Dedifferentiated amniotic fluid mesenchymal stem cell (primary cell): ENCODE measurements around the gene FAM81B.

ENCODE experiments used
- DNase-seq: peaks from one replicate; pipeline ENCODE4 v3.0.0-alpha.2; 2016; ENCODE audit errors: extremely low spot score

Gene FAM81B

DNA sequence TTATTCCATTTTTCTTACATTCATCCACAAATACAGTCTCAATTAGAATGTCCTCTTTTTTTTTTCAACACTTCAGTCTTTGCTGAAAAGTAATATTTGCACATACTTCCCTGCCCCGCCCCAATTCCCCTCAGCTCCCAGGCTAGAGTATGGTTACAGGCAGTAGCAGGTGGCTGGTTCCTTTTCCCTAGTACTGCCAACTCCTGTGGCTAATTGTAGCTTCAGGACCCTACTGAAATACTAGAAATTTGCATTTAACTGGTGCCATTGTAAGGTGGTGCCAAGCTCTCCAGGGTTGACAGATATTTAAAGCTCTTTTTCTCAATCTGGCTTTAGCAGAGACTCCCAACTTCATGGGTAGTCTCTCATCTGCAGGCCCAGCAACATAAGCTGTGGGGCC, 80.3 kb downstream of the FAM81B start:
- DNase-seq: no peak

DNA sequence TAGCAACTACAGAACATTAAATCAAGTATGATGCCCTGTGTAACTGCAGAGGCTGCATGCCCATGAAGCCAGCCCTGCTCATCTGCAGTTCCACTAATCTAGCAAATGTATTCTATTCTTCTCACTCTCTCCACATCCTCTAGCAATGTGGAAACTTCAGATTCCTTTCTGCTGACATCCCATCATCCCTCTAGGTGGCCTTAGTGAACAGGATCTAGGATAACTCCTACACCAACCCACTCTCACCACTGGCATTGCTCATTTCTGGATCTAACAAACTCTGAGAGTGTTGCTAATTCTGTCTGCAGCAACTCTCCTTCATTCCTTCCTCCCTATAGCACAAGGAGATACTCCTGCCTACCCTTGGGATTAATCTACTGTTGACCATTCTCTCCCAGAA, 80.8 kb downstream of the FAM81B start:
- peak; percentile 18 for DNase-seq

DNA sequence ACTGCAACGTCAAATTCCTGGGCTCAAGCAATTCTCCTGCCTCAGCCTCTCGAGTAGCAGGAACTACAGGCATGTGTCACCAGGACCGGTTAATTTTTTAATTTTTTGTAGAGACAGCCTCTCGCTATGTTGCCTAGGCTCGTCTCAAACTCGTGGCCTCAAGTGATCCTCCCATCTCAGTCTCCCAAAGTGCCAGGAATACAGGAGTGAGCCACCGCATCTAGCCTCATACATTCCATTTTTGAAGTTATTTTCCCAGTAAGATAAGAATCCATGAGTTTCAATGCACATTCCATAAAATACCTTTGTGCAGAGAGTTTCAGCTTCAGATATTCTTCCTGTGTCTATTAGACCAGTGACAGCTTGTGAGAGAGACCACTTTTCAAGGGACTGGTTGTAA, 93.3 kb downstream of the FAM81B start:
- no peak for DNase-seq

DNA sequence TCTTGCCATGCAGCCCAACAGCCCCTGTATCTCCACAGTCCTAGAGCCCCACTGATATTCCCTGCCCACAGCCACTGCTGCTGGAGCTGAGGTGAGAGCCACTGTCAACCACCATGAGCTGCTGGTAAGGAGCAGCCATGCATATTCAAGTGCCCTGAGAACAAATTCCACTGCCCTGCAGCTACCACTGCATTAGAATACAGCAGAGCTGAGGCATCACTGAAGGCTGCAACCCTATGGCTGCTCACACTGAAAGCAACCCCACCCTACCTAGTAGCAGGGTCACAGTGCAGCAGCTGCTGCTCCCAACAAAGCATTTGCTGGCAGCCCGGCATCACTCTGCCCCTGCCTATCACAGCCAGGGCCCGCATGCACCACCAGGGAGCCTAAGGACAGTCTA, 95.0 kb downstream of the FAM81B start:
- DNase-seq: no peak

DNA sequence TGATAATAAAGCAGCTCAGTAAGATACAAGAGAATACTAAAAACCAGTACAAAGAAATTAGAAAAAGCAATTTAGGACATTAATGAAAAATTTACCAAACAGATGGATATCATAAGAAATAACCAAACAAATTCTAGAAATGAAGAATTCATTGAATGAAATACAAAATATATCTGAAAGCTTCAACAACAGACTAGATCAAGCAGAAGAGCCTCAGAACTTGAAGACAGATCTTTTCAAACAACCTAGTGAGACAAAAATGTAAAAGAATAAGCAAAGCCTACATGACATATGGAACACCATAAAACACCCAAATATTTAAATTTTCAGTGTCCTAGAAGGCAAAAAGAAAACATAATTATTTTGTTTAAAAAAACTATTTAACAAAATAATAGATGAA, 96.7 kb downstream of the FAM81B start:
- DNase-seq: no peak
